Measurements from ENCODE around the gene AKR1C2.
"Not testable (repeated sequence)": the region's sequence is repeated elsewhere in the genome, so short reads cannot be mapped to it uniquely, and the experiment has no call there.

AKR1C2 gene

DNA sequence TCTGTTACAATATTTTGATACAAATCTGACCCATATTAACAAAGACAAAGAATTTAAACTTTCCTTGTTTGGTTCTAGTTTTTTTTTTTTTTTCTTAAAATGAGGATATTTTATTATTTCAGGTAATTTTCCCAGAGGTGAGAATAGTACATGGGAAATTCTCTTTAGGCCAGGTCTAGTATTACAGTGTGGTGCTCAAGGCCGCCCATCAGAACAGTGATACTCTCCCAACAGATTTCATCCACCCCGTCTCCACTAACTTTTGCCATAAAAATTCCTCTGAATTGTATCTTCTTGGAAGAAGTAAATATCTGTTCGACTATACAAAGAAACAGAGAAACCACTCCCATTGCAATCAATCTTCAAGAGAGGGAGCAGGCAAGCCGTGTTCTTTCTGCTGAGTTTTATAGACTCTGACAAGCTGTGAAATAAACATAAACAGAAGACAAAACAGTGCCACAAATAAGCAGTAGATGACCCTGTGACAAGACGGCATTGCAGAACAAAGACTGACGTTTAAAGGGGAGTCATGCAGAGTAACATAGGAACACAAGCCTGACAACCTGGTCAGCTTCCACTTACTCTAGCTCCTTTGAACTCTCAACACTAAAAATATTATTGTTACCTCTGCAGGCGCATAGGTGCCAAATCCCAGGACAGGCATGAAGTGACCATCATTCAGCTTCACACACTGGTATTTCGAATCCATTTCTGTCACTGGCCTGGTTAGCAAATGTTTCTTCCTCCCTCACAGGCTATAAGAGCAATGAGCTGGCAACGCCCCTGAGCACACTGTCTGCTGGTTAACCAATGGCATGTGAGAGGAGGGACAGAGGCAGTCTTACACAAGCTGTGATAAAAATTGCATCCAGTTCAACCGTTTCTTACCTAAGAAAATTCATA is at the start of gene AKR1C2:
Gene AKR1C2 (minus strand): TSS at position 731 of the 903 bp plus-strand sequence. CDS start 22 bp downstream, at position 709.
- not testable (repeated sequence) for DNase-seq (ENCODE audit: extremely low read depth in 1 of 2, low read depth in 1 of 2)

DNA sequence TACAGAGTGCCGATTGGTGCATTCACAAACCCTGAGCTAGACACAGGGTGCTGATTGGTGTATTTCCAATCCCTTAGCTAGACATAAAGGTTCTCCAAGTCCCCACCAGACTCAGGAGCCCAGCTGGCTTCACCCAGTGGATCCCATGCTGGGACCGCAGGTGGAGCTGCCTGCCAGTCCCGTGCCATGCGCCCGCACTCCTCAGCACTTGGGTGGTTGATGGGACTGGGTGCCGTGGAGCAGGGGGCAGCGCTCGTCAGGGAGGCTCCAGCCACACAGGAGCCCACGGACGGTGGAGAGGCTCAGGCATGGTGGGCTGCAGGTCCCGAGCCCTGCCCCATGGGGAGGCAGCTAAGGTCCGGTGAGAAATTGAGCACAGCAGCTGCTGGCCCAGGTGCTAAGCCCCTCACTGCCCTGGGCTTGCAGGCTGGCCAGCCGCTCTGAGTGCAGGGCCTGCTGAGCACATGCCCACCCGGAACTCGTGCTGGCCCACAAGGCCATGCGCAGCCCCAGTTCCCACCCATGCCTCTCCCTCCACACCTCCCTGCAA is 49.4 kb upstream of the AKR1C2 start:
- not testable (repeated sequence) for DNase-seq (ENCODE audit: extremely low read depth in 1 of 2, low read depth in 1 of 2)

DNA sequence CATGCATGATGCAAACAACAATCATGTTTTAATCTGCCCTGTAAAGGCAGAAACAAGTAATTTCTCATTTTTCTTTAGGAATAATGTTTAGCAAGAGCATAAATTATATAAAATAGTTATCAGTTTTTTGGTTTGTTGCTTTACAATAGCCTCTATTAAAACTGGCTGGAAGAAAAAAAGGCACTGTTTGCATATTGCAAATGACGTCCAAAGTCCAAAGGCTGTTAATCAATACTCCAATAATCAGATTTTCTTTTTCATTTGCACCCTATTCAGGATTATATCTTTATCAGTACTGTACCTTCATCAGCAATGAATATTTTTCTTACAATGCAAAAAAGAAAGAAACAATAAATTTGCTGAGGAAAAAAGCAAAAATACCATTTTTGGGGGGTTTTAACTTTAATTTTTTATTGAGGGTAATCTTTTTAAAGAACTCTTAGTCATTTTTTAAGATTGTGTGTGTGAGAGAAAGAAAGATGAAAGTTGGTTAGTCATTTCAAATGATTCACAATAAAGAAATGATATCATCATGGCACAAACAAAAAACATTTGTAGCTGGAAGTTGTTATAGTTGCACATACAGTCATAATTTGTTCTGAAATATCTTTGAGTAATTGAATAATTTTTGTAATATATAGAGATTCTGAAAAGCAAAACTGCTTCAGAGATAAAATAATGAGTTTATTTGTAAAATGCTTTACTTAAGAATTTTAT is 44.4 kb upstream of the AKR1C2 start:
- DNase-seq (ENCODE audit: extremely low read depth in 1 of 2, low read depth in 1 of 2) = no peak

DNA sequence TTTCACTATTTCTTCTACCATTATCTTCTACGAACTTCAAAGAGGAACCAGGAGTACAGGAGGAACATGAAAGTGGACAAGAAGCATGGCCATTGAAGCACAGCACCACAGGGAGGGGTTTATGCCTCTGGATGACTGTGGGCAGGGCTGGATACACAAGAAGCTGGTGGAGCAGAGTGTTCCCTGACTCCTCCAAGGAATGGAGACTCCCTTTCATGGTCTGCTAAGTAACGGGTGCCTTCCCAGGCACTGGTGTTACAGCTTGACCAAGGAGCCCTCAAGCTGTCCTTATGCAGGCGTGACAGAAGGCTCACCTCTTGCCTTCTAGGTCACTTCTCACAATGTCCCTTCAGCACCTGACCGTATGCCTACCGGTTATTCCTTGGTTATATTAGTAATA is 43.4 kb upstream of the AKR1C2 start:
- DNase-seq (ENCODE audit: extremely low read depth in 1 of 2, low read depth in 1 of 2) = not testable (repeated sequence)

DNA sequence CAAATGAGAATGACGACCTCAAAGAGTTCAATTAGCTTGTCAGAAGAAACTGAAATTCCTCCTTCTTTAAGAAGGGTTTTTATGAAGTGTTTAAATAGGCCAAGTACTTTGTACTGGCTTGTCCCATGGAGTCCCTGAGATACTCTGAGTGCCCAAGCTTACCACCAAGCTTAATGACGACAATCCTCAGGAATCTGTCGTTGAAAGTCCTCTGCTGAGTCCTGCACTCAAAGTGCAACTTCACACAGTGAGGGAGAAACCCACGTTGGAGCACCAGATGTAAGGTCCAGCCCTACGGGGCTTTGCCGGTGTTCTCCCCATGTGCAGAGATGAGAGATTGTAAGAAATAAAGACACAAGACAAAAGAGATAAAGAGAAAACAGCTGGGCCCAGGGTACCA is 42.8 kb upstream of the AKR1C2 start:
- DNase-seq (ENCODE audit: extremely low read depth in 1 of 2, low read depth in 1 of 2) = no peak

DNA sequence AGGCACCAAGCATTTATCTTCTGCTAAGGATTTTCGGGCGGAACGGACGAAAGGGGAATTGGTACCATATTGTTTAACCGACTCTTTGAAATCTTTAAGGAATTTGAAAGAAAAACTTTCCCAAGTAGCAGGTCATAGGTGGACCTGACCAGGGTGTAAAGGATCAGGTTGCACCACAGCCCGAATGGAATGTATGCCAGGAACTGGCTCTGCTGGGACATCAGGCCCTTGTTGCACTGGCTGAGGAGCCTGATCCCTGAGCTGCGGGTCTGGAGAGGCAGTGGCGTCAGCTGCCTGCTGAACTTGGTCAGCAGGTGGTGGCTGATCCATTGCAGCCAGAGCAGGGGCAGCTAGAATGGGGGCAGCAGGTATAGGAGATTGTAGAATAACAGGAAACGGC is 41.4 kb upstream of the AKR1C2 start:
- DNase-seq (ENCODE audit: extremely low read depth in 1 of 2, low read depth in 1 of 2) = no peak

DNA sequence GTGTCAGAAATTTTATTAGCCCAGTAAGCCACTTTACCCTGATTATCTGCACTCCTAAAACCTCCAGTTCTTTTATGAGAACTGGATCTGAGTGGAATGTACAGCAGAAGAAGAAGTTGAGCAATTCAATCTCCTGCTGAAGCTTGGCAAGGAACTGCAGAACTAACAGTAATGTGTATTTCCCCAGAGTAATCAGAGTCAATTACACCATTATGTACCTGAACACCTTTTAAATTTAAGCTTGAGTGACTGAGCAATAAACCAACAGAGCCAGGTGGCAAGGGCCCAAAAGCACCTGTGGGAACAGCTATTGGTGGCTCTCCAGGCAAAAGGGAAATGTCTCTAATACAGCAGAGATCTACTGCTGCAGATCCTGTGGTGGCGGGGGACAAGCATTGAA is 40.1 kb upstream of the AKR1C2 start:
- DNase-seq (ENCODE audit: extremely low read depth in 1 of 2, low read depth in 1 of 2) = no peak

DNA sequence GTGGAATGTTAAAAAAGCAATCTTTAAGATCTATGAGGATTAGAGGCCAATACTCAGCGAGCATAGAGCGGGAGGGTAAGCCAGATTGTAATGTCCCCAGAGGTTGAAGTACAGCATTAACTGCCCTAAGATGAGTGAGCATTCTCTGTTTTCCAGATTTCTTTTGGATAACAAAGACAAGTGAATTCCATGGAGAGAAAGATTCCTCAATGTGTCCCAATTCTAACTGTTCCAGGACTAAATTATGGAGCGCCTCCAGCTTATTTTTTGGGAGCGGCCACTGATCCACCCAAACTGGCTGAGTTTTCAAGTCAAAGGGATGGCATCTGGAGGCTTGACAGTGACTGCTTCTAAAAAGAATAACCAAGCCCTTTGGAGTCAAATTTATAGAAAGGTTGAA is 39.3 kb upstream of the AKR1C2 start:
- DNase-seq (ENCODE audit: extremely low read depth in 1 of 2, low read depth in 1 of 2) = no peak

DNA sequence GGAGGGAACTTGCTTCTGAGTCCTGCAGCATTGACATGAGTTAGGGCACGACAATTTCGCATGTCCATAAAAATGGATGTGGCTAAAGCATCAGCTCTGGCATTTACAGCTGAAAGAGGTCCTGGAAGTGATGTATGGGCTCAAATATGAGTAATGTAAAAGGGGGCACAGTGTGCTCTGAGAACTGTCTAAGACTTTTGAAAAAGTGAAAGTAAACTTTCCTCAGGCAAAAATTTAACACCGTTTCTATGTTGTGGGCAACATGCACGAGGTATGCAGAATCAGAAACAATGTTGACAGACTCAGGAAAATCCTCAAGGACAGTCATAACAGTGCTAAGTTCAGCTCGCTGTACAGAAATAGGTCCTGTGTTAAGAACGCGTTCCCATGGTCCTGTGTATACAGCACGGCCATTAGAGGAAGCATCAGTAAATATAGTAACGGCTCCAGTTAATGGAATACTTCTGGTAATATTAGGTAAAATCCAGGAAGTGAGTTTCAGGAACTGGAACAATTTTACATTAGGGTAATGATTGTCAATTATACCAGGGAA is 37.9 kb upstream of the AKR1C2 start:
- no peak for DNase-seq (ENCODE audit: extremely low read depth in 1 of 2, low read depth in 1 of 2)

DNA sequence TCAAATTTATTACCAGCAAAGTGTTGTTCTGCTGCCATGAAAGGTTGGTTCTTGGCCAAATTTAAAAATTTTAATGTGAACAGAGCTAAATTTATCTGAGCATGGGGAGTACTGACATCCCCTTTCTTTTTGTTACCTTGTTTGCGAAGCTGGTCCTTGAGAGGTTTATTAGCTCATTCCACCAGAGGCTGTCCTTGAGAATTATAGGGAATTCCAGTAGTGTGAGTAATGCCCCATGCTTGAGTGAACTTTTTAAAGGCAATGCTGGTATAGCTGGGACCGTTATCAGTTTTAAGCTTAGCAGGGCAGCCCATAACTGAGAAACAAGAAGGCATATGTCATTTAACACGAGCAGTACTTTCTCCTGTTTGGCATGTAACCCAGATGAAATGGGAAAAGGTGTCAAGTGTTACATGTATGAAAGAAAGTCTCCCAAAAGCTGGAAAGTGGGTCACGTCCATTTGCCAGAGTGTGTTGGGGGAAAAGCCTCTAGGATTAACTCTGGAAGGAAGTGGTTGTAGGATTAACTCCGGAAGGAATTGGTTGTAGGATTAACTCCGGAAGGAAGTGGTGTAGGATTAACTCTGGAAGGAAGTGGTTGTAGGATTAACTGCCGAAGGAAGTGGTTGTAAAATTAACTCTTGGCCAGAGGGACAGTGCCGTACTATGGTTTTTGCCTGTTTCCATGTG is 37.3 kb upstream of the AKR1C2 start:
- DNase-seq (ENCODE audit: extremely low read depth in 1 of 2, low read depth in 1 of 2) = no peak

DNA sequence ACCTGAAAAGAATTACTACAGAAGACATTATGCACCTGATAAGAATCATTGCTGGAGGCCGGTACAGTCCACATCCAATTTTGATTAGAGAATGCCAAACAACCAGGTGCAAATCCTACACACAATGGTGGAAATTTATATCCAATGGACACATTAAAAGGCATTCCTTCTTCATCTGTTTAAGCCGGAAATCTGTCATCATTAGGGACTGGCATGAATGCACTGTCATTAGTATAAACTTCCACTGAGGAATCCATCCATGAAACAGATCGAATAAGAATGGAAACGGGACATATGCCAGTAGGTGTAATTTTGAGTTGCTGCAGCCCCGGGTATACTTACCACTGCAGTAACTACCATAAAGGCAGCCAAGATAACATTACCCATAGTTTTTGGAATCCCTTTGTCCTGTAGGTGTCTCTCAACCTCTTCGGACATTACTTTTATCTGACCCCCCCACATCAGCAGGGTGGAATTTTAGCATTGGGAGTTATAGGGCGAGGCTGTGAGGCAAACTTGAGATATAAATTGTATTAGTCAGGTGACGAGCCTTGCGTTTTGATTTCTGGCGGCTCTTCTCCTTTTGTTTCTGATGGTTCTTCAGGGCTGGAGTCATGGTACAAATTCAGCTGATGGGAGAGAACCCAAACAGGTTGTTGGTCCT is 36.5 kb upstream of the AKR1C2 start:
- no peak for DNase-seq (ENCODE audit: extremely low read depth in 1 of 2, low read depth in 1 of 2)

DNA sequence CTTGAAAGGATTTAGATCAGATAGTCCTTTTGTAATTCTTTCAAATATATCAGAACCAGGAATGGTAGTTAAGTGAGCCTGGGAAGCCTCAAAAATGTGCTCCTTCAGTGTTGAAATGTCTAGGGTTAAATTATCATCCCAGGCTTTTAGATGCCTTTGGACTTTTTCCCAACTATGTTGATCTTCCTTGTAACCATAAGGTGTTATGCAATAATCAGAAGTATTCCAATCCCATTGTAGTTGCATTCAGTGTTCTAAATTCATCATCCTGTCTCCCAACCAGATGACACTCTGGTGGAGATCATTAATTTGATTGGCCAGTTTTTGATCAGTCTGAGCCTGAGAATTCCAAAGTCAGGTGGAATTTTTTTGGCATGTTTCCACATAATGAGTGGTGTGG is 35.1 kb upstream of the AKR1C2 start:
- DNase-seq (ENCODE audit: extremely low read depth in 1 of 2, low read depth in 1 of 2) = no peak

DNA sequence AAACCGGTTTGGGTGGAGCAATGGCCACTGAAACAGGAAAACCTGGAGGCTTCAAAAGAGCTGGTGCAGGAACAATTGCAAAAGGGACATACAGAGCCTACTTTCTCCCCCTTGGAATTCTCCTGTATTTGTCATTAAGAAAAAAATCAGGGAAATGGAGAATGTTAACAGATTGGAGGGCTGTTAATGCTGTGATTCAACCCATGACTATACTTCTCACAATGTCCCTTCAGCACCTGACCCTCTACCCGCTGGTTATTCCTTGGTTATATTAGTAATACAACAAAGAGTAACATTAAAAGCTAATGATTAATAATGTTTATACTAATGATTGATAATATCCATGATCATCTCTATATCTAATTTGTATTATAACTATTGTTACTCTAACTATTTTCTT is 34.4 kb upstream of the AKR1C2 start:
- no peak for DNase-seq (ENCODE audit: extremely low read depth in 1 of 2, low read depth in 1 of 2)

DNA sequence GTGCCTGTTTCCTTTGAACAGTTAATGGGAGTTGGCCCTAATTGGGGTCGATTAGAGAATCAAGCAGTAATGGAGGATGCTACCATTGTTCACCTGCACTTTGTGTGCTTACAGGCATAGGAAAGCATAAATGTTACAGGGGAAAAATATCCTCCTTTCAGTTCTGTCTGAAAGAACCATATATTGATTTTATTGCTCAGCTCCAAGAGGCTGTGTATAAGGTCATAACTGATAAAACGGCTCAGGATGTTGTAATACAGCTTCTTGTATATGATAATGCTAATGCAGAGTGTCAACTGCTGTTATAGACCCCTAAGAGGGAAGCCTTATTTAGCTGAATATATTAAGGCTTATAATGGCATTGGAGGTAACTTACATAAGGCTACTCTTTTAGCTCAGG is 32.9 kb upstream of the AKR1C2 start:
- DNase-seq (ENCODE audit: extremely low read depth in 1 of 2, low read depth in 1 of 2) = no peak

DNA sequence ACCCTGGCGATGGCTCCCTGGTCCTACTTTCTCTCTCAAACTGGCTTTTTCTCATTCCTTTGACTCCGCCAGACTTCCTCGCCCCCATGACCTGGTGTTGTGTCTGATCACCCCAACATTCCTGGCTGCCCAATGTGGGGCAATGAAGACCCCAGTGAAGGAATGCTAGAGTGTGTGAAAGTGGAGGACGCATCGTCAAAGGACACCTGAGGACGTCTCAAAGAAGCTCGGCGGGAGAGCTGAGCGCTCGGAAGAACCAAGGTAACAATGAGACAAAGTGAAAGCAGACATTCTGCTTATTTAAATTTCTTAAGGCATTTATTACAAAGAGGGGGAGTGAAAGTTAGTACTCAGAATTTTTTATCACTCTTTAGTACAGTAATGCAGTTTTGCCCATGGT is 31.7 kb upstream of the AKR1C2 start:
- DNase-seq (ENCODE audit: extremely low read depth in 1 of 2, low read depth in 1 of 2) = no peak

DNA sequence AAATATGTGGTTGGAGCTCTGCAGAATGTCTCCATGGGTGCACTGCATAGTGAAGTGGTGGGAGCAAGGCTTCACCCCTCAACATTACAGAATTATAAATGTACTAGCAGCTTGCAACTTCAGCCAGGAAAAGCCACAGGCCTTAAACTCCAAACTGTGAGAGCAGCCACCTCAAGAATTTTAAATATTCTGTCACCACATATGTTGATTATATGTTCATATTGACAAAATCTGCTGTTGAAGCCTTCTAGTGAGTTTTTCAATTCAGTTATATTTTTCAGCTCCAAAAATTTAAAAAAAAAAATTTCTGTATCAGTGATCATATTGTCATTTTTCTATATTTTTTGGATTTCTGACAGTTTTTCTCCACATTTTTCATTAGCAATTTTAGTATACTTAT is 30.9 kb upstream of the AKR1C2 start:
- DNase-seq (ENCODE audit: extremely low read depth in 1 of 2, low read depth in 1 of 2) = no peak

DNA sequence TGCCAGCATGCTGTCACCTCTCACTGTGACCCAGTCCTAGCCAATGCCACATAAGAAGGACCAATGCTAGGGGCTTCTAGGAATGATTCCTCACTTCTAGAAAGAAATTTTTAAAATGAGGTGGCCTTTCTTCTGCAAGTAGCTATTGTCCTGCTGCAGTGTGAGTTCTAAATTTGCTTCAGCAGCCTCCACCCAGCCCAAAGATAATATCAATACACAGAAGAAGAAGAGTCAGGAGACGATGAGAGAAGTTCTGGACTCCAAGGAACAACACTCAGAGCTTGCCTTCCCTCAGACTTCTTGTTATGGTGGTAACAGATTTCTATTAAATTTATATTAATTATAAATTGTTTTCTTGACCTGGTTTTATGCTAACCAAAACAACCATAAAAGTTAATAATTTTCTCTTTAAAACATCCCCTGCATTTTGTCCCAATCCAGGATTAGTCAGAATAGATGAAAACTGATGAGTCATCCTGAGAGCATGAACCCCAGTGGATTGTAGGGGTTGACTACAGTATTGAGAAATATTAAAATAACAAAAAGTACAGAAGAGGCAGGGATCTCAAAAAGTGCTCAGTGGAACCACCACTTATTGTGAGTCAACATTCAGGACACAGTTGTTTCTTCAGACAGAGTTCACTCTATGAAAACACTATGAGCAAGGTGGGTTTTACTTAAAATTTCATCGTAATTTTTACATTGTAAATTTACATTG is 29.6 kb upstream of the AKR1C2 start:
- DNase-seq (ENCODE audit: extremely low read depth in 1 of 2, low read depth in 1 of 2) = no peak

DNA sequence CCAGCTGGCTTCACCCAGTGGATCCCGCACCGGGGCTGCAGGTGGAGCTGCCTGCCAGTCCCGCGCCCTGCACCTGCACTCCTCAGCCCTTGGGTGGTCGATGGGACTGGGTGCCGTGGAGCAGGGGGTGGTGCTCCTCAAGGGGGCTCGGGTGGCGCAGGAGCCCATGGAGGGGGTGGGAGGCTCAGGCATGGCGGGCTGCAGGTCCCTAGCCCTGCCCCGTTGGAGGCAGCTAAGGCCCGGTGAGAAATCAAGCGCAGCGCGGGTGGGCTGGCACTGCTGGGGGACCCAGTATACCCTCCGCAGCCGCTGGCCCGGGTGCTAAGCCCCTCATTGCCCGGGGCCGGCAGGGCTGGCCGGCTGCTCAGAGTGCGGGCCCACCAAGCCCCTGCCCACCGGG is 28.8 kb upstream of the AKR1C2 start:
- not testable (repeated sequence) for DNase-seq (ENCODE audit: extremely low read depth in 1 of 2, low read depth in 1 of 2)

DNA sequence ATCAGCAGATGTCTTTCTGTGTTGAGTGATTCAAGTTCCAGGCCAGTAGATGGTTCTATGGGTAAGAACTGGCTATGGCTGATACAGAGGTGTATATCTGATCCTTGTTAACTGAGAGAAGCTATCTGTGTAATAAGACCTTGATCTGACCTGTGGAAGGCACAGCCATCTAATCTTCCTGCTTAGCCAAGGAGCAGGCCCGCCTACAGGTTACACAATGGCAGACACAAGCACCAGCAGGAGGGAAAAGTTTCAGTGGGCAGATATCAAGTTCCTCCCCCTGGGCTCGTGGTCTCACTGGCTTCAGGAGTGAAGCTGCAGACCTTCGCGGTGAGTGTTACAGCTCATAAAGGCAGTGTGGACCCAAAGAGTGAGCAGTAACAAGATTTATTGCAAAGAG is 27.9 kb upstream of the AKR1C2 start:
- not testable (repeated sequence) for DNase-seq (ENCODE audit: extremely low read depth in 1 of 2, low read depth in 1 of 2)

DNA sequence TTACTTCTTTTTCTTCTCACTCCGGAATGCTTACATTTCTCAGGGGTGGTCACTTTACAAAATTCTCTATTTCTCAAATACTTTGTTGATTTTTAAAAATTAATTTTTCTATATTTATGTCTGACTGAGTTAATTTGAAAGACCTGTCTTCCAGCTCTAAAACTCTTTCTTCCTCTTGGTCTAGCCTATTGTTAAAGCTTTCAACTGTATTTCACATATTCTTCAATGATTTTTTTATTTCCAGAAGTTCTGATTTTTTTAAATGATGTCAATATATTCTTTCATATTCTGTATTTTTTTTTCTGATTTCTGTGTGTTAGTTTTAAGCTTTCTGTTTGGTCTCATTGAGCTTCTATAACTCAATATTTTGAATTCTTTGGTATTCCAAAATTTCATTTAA is 27.3 kb upstream of the AKR1C2 start:
- no peak for DNase-seq (ENCODE audit: extremely low read depth in 1 of 2, low read depth in 1 of 2)

Measured in activated CD8-positive, alpha-beta memory T cell treated with anti-CD3 and anti-CD28 coated beads for 1 hour (primary cell).